HepG2 (cell line): ENCODE measurements around the gene HAP1. TPM values are rescaled to one million over a fixed set of nuclear protein-coding genes. Genes with fewer than 3 reads are reported as not detected.

Source experiments
- ARID3A ChIP-seq: IDR thresholded peaks from 2 replicates; pipeline ENCODE4 v1.6.1; 2012; ENCODE audit warnings: low read depth, low read length, improper control_type of control experiment
- BHLHE40 ChIP-seq: IDR thresholded peaks from 2 replicates; pipeline ENCODE4 v1.6.1; 2011; ENCODE audit warnings: low read length, improper control_type of control experiment
- CHD4 ChIP-seq: fragments of 200-600 bp; sonication (generic); IDR thresholded peaks from 2 replicates; pipeline ENCODE4 v1.7.0; 2017; ENCODE audit warnings: mild to moderate bottlenecking, low read length, borderline replicate concordance
- EED ChIP-seq: sonication (generic); formaldehyde crosslinking; IDR thresholded peaks from 2 replicates; pipeline ENCODE4 v1.5.0; 2020; ENCODE audit warnings: mild to moderate bottlenecking, missing genetic modification reagents
- ELF3 ChIP-seq: IDR thresholded peaks from 2 replicates; pipeline ENCODE4 v1.6.1; 2016; ENCODE audit warnings: missing genetic modification reagents, missing compliant biosample characterization
- EP300 ChIP-seq, 3 experiments: sonication (generic) in 1 of 3; formaldehyde crosslinking in 1 of 3; IDR thresholded peaks; 2 replicates each; pipeline versions ENCODE4 v1.5.1 to v1.6.1; 2011 to 2020; ENCODE audit warnings: low read depth in 2 of 3, low read length in 2 of 3, borderline replicate concordance in 1 of 3, improper control_type of control experiment in 1 of 3, mild to moderate bottlenecking in 1 of 3, missing genetic modification reagents in 1 of 3, moderate library complexity in 1 of 3
- FOXM1 ChIP-seq: sonication (generic); formaldehyde crosslinking; IDR thresholded peaks from 2 replicates; pipeline ENCODE4 v1.5.0; 2020; ENCODE audit warnings: missing genetic modification reagents
- HDAC2 ChIP-seq: sonication (generic); formaldehyde crosslinking; IDR thresholded peaks from 2 replicates; pipeline ENCODE4 v1.4.0; 2020; ENCODE audit warnings: missing genetic modification reagents
- HNRNPLL ChIP-seq: fragments of 200-400 bp; formaldehyde crosslinking; IDR thresholded peaks from 2 replicates; pipeline ENCODE4 v1.6.1; 2017; ENCODE audit warnings: mild to moderate bottlenecking, low read depth, low read length; ENCODE audit not compliant: poor library complexity, severe bottlenecking
- KAT2B ChIP-seq: fragments of 150-350 bp; IDR thresholded peaks from 2 replicates; pipeline ENCODE4 v1.6.1; 2014; ENCODE audit warnings: low read depth, low read length, borderline replicate concordance
- KLF16 ChIP-seq, 2 experiments: sonication (generic) in 1 of 2; formaldehyde crosslinking in 1 of 2; IDR thresholded peaks; 2 replicates each; pipeline versions ENCODE4 v1.6.1 to v1.8.0; 2016 to 2023; ENCODE audit warnings: missing genetic modification reagents in 2 of 2, missing compliant biosample characterization in 1 of 2
- NFKBIZ ChIP-seq: IDR thresholded peaks from 2 replicates; pipeline ENCODE4 v1.6.1; 2018; ENCODE audit warnings: missing genetic modification reagents, missing compliant biosample characterization
- PPARG ChIP-seq: conservative IDR thresholded peaks from 2 replicates; pipeline ENCODE4 v1.6.1; 2016; ENCODE audit warnings: missing biosample characterization, missing genetic modification reagents
- RBM39 ChIP-seq: fragments of 200-400 bp; formaldehyde crosslinking; IDR thresholded peaks from one replicate; pipeline ENCODE4 v1.6.1; 2018; ENCODE audit warnings: antibody characterized with exemption, mild to moderate bottlenecking, low read depth, low read length; ENCODE audit not compliant: poor library complexity, severe bottlenecking
- SOX13 ChIP-seq, 3 experiments: fragments of 450-650 bp in 1 of 3; sonication (generic) in 1 of 3; formaldehyde crosslinking in 1 of 3; IDR thresholded peaks in 2 of 3; conservative IDR thresholded peaks in 1 of 3; 2 replicates each; pipeline versions ENCODE4 v1.5.0 to v1.6.1; 2016 to 2020; ENCODE audit warnings: antibody characterized with exemption in 1 of 3, mild to moderate bottlenecking in 1 of 3, missing compliant biosample characterization in 1 of 3, missing genetic modification reagents in 1 of 3, moderate library complexity in 1 of 3
- SRF ChIP-seq: IDR thresholded peaks from 2 replicates; pipeline ENCODE4 v1.6.1; 2011; ENCODE audit warnings: mild to moderate bottlenecking, low read depth, low read length, moderate library complexity
- ZNF350 ChIP-seq: sonication (generic); formaldehyde crosslinking; IDR thresholded peaks from 2 replicates; pipeline ENCODE4 v1.4.0; 2020; ENCODE audit warnings: mild to moderate bottlenecking, low read depth, missing genetic modification reagents, borderline replicate concordance
- ZNF777 ChIP-seq: sonication (generic); formaldehyde crosslinking; IDR thresholded peaks from 2 replicates; pipeline ENCODE4 v1.4.0; 2020; ENCODE audit warnings: missing genetic modification reagents
- polyA plus RNA-seq, 8 experiments: library from polyadenylated mRNA; depleted of rRNA in 3 of 8; stranded (reverse) in 7 of 8; unstranded in 1 of 8; fragments of >200 nt; fragmentation: Illumina TruSeq in 4 of 8; extraction: Trizol in 4 of 8; gene quantifications; 2 replicates each; pipeline versions ENCODE4 v1.2.1 to v1.2.3, GENCODE V29; 2011 to 2016; ENCODE audit warnings: low read depth in 4 of 8, missing spikeins in 1 of 8, mixed read lengths in 1 of 8; ENCODE audit not compliant: insufficient read depth in 1 of 8
- total RNA-seq, 5 experiments: library from RNA; depleted of rRNA; stranded (reverse); fragments of >200 nt; fragmentation: Illumina TruSeq; extraction: Trizol; gene quantifications; 2 replicates each; pipeline ENCODE4 v1.2.3, GENCODE V29; 2016; ENCODE audit warnings: low read depth in 1 of 5
- TF ChIP-seq, protein P1 (sequence below): sonication (generic); formaldehyde crosslinking; IDR thresholded peaks from 2 replicates; pipeline ENCODE4 v1.4.0; 2020; ENCODE audit warnings: missing genetic modification reagents
- TF ChIP-seq, protein P2 (sequence below): sonication (generic); formaldehyde crosslinking; IDR thresholded peaks from 2 replicates; pipeline ENCODE4 v1.5.1; 2020; ENCODE audit warnings: missing genetic modification reagents, mild to moderate bottlenecking, borderline replicate concordance

Gene HAP1
- total and polyA plus RNA-seq, 2 of the 13 experiments (the other 11 are each of a cell fraction or from before 2014, with no cell fraction given) = 0.07 TPM

DNA sequence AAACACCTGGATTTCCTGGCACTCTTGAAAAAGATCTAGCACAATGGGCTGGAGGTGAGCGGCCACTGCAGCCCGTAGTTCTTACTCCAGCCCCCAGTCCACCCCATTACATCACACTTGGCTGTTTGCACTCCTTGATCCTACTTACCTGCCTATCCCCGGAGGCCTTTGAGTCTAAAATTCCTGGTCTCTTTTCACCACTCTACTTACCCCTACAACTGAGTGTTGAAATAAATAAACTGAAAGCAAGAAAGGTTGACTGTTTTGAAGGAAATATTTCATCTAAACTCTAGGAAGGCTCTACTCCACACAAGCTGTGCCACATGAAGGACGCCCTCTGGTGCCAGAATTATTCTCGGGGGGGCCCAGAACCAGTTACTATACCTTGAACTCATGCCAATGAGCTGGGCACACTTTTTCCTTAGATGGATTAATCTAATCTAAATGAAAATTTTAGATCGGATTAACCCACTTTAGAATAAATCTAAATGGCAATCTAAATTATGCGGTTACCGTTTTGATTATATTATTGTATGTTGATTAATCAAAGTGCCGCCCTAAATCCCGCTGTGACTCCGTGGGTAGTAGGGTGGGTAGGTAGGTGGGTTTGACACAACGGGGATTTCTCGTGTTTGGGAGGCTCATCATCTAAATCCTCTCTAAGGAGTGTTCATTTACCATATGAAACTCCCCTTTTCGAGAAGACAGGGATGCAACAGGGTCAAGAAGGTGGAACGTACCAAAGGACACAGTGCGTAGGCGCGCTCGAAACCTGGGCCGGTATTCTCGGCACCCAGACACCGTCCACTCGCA, 46.4 kb downstream of the HAP1 start (continued):
- TF ChIP-seq ELF3 (CRISPR knock-in tag) (peak; percentile 42), EP300 (IDR thresholded peaks at IDR 0.05; ENCODE audit: low read depth in 2 of 2, low read length in 2 of 2) (peak in 1 of 2 experiments; percentile 15; a peak in 1 of 4 replicates), EP300 (CRISPR knock-in tag; IDR thresholded peaks at IDR 0.05; ENCODE audit: borderline replicate concordance) (0 out of 2 replicates have a peak, but pooled peaks have one; percentile 8), KLF16 (CRISPR knock-in tag; IDR thresholded peaks at IDR 0.05) (0 out of 4 replicates have a peak, but pooled peaks of 1 of the 2 experiments have one; percentile 35), BHLHE40 (peak; percentile 14; the same call in 1 of the 2 replicates), CHD4 (peak; percentile 25; the same call in 1 of the 2 replicates), ZNF777 (0 out of 2 replicates have a peak, but pooled peaks have one; percentile 19), SRF (no peak), FOXM1 (no peak), SOX13 (IDR thresholded peaks at IDR 0.05) (no peak), SOX13 (CRISPR knock-in tag; conservative IDR thresholded peaks at IDR 0.05 in 1 of 2, IDR thresholded peaks at IDR 0.05 in 1 of 2) (peak in 1 of 2 experiments; percentile 3; a peak in 1 of 4 replicates), KAT2B (no peak), EED (CRISPR knock-in tag) (no peak), RBM39 (no peak), HNRNPLL (no peak), HDAC2 (CRISPR knock-in tag) (0 out of 2 replicates have a peak, but pooled peaks have one; percentile 14), PPARG (CRISPR knock-in tag) (0 out of 2 replicates have a peak, but pooled peaks have one; percentile 6), NFKBIZ (CRISPR knock-in tag) (peak; percentile 22; the same call in 1 of the 2 replicates), ARID3A (peak; percentile 54; the same call in 1 of the 2 replicates), ZNF350 (no peak)
- TF ChIP-seq, protein P1, sequence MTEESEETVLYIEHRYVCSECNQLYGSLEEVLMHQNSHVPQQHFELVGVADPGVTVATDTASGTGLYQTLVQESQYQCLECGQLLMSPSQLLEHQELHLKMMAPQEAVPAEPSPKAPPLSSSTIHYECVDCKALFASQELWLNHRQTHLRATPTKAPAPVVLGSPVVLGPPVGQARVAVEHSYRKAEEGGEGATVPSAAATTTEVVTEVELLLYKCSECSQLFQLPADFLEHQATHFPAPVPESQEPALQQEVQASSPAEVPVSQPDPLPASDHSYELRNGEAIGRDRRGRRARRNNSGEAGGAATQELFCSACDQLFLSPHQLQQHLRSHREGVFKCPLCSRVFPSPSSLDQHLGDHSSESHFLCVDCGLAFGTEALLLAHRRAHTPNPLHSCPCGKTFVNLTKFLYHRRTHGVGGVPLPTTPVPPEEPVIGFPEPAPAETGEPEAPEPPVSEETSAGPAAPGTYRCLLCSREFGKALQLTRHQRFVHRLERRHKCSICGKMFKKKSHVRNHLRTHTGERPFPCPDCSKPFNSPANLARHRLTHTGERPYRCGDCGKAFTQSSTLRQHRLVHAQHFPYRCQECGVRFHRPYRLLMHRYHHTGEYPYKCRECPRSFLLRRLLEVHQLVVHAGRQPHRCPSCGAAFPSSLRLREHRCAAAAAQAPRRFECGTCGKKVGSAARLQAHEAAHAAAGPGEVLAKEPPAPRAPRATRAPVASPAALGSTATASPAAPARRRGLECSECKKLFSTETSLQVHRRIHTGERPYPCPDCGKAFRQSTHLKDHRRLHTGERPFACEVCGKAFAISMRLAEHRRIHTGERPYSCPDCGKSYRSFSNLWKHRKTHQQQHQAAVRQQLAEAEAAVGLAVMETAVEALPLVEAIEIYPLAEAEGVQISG (CRISPR knock-in tag) = 0 out of 2 replicates have a peak, but pooled peaks have one; percentile 6
- TF ChIP-seq, protein P2, sequence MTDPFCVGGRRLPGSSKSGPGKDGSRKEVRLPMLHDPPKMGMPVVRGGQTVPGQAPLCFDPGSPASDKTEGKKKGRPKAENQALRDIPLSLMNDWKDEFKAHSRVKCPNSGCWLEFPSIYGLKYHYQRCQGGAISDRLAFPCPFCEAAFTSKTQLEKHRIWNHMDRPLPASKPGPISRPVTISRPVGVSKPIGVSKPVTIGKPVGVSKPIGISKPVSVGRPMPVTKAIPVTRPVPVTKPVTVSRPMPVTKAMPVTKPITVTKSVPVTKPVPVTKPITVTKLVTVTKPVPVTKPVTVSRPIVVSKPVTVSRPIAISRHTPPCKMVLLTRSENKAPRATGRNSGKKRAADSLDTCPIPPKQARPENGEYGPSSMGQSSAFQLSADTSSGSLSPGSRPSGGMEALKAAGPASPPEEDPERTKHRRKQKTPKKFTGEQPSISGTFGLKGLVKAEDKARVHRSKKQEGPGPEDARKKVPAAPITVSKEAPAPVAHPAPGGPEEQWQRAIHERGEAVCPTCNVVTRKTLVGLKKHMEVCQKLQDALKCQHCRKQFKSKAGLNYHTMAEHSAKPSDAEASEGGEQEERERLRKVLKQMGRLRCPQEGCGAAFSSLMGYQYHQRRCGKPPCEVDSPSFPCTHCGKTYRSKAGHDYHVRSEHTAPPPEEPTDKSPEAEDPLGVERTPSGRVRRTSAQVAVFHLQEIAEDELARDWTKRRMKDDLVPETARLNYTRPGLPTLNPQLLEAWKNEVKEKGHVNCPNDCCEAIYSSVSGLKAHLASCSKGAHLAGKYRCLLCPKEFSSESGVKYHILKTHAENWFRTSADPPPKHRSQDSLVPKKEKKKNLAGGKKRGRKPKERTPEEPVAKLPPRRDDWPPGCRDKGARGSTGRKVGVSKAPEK = no peak
